Prostate gland (tissue), 2 donors: ENCODE measurements around the gene SRM.

Source experiments
- CTCF ChIP-seq, 4 experiments: fragments of 200-600 bp in 2 of 4; fragments of 450-650 bp in 2 of 4; sonication (generic) in 2 of 4; IDR thresholded peaks; 1 replicate in 3 of 4; 2 replicates in 1 of 4; pipeline ENCODE4 v1.5.1; 2016 to 2019; ENCODE audit warnings: antibody characterized with exemption in 4 of 4, mild to moderate bottlenecking in 2 of 4, moderate library complexity in 2 of 4
- POLR2A ChIP-seq: fragments of 450-650 bp; IDR thresholded peaks from one replicate; pipeline ENCODE4 v1.6.1; 2016; ENCODE audit warnings: antibody characterized with exemption, mild to moderate bottlenecking

- TF ChIP-seq CTCF (IDR thresholded peaks at IDR 0.05) (no peak), POLR2A (no peak)
Observed at GRCh38 chr1:11024874-11025203, 35.0 kb downstream of the SRM start.
